ENCODE results near the gene GRSF1. TPM values are rescaled to one million over a fixed set of nuclear protein-coding genes. Genes with fewer than 3 reads are reported as not detected.

The GRSF1 gene
- total RNA-seq, 1 donor from 2014 or later = 78.5 TPM

GRCh38 chr4:70838666-70839588 is 763 bp downstream of the GRSF1 start:
- Histone ChIP-seq H3K27me3 (ENCODE audit: control insufficient read depth, insufficient read depth, low read length) (no peaks in the 10 kb centered on the region), H3K4me3 (ENCODE audit: low read depth, low read length) (peak overlapping the region; percentile 53), H3K36me3 (ENCODE audit: control insufficient read depth, insufficient read depth, low read length) (peaks cover 6% of the 10 kb centered on the region)
- TF ChIP-seq CTCF (IDR thresholded peaks at IDR 0.05; ENCODE audit: insufficient read depth, low read length, severe bottlenecking) = no peak
- FAIRE-seq (no peak), DNase-seq (ENCODE audit: low read depth) (peak; percentile 44)

- FAIRE-seq (no peak), DNase-seq (ENCODE audit: low read depth) (no peak)
- H3K27me3 ChIP-seq (ENCODE audit: control insufficient read depth, insufficient read depth, low read length) = no peaks in the 10 kb centered on the region
- peaks cover 6% of the 10 kb centered on the region for H3K36me3 ChIP-seq (ENCODE audit: control insufficient read depth, insufficient read depth, low read length)
- TF ChIP-seq CTCF (IDR thresholded peaks at IDR 0.05; ENCODE audit: insufficient read depth, low read length, severe bottlenecking) = no peak
- H3K4me3 ChIP-seq (ENCODE audit: low read depth, low read length) = peak overlapping the region; percentile 53
These were observed 1.5 kb downstream of the GRSF1 start for GRCh38 chr4:70838204-70838603.

GRCh38 chr4:70836081-70836480 is 3.6 kb downstream of the GRSF1 start:
- Histone ChIP-seq H3K4me3 (ENCODE audit: low read depth, low read length) (no peak overlapping the region), H3K27me3 (ENCODE audit: control insufficient read depth, insufficient read depth, low read length) (no peaks in the 10 kb centered on the region), H3K36me3 (ENCODE audit: control insufficient read depth, insufficient read depth, low read length) (peaks cover 9% of the 10 kb centered on the region)
- DNase-seq (ENCODE audit: low read depth) = no peak
- no peak for FAIRE-seq
- no peak for TF ChIP-seq CTCF (IDR thresholded peaks at IDR 0.05; ENCODE audit: insufficient read depth, low read length, severe bottlenecking)

GRCh38 chr4:70833675-70834074 is 6.0 kb downstream of the GRSF1 start:
- Histone ChIP-seq H3K4me3 (ENCODE audit: low read depth, low read length) (no peak overlapping the region), H3K36me3 (ENCODE audit: control insufficient read depth, insufficient read depth, low read length) (peaks cover 14% of the 10 kb centered on the region), H3K27me3 (ENCODE audit: control insufficient read depth, insufficient read depth, low read length) (no peaks in the 10 kb centered on the region)
- DNase-seq (ENCODE audit: low read depth) = no peak
- TF ChIP-seq CTCF (IDR thresholded peaks at IDR 0.05; ENCODE audit: insufficient read depth, low read length, severe bottlenecking) = no peak
- FAIRE-seq = no peak

GRCh38 chr4:70831293-70831692 is 8.4 kb downstream of the GRSF1 start:
- FAIRE-seq = no peak
- Histone ChIP-seq H3K27me3 (ENCODE audit: control insufficient read depth, insufficient read depth, low read length) (no peaks in the 10 kb centered on the region), H3K4me3 (ENCODE audit: low read depth, low read length) (no peak overlapping the region), H3K36me3 (ENCODE audit: control insufficient read depth, insufficient read depth, low read length) (peaks cover 12% of the 10 kb centered on the region)
- no peak for DNase-seq (ENCODE audit: low read depth)
- no peak for TF ChIP-seq CTCF (IDR thresholded peaks at IDR 0.05; ENCODE audit: insufficient read depth, low read length, severe bottlenecking)

All from bronchial epithelial cell (primary cell).